ENCODE data around the gene RALGAPA1.

GRCh38 chr14:35844494-35844893 is 35.4 kb upstream of the RALGAPA1 start:
- no peak for TF ChIP-seq E2F1 (CRISPR knock-in tag; IDR thresholded peaks at IDR 0.05)
- no peak for TF ChIP-seq CTCF (IDR thresholded peaks at IDR 0.05)

Data from WTC11 (cell line).